GM12872 (cell line): ENCODE results near the gene PRXL2A.

Experiments
- TF ChIP-seq, protein P1 (sequence below): IDR thresholded peaks from 3 replicates; pipeline ENCODE4 v1.5.1; 2011; ENCODE audit warnings: low read depth, mild to moderate bottlenecking, low read length, moderate library complexity; ENCODE audit not compliant: insufficient read depth

PRXL2A gene

DNA sequence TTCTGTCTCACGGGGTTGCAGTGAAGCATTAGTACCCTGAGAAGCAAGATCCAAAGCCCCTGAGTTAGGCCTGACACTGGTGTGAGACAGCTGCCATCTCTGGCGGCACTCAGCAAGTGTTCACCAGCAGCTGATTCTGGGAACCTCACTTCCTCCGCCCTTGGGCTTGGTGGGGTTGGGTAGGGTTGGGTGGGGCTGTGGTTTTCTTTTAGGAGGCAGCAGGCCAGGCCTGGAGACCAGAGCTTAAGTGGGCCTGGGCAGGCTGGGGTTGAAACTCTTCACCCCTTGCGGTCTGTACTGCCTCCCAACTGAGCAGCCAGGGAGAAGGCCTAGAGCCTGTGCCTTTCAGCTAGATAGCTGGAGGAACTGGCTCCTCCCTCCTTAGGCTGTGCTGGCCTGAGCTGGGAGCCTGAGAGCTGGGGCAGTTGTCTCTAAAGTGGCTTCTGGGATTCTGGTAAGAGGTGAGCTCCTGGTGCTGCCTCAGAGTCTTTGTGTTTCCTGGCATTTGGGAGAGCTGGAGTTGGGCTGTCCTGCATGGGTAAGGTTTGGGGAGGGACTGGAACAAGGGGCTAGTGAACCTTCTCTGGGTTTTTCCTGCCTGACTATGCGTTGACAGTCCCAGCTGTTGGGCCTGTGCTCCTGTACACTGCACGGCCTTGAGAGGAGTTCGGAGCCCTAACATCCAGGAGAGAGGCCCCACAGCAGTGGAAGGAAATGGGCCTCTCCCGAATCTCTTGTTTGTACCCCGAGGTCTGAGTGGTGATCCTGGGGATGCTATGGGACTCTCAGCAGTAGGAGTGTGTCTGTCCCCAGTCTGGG is 50.9 kb downstream of the PRXL2A start:
- TF ChIP-seq, protein P1, sequence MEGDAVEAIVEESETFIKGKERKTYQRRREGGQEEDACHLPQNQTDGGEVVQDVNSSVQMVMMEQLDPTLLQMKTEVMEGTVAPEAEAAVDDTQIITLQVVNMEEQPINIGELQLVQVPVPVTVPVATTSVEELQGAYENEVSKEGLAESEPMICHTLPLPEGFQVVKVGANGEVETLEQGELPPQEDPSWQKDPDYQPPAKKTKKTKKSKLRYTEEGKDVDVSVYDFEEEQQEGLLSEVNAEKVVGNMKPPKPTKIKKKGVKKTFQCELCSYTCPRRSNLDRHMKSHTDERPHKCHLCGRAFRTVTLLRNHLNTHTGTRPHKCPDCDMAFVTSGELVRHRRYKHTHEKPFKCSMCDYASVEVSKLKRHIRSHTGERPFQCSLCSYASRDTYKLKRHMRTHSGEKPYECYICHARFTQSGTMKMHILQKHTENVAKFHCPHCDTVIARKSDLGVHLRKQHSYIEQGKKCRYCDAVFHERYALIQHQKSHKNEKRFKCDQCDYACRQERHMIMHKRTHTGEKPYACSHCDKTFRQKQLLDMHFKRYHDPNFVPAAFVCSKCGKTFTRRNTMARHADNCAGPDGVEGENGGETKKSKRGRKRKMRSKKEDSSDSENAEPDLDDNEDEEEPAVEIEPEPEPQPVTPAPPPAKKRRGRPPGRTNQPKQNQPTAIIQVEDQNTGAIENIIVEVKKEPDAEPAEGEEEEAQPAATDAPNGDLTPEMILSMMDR: peak; percentile 34; the same call in 1 of the 3 replicates

DNA sequence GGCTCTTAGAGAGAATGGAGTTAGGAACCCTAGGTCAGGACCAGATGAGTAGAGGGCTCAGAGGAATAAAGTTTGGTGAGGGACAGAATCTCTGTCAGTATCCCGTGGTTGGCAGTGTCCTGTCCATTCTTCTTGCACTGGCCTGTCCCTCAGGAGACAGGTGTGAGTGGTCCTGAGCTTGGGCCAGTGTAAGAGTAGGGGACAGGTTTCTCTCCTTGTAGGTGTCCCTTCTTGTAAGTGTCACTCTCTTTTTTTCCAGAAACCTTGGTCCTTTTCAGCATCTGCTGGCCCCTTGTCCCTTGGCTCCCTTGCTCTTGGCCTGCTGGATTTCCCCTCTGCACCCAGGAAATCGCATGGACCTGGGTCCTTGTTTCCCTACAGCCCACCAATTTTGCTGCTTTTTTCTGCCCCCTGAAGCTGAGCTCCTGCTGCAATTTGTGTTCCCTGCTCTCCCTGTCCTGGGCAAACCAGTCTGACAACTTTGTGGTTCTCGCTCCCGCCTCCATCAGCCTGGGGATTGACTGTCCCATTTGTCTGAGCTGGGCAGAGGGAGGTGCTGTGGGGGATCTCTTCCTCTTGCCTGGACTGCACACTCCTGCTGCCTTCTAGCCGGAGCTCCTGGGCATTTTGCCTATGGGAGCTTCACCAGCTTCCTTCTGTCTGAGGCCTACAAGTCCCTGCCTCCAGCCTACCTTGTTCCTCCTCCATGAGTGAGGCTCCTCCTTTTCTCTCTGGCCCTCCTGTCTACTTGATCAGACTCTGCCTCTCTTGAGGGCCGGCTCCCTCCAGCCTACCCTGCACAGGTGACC is 52.3 kb downstream of the PRXL2A start:
- TF ChIP-seq, protein P1: no peak

DNA sequence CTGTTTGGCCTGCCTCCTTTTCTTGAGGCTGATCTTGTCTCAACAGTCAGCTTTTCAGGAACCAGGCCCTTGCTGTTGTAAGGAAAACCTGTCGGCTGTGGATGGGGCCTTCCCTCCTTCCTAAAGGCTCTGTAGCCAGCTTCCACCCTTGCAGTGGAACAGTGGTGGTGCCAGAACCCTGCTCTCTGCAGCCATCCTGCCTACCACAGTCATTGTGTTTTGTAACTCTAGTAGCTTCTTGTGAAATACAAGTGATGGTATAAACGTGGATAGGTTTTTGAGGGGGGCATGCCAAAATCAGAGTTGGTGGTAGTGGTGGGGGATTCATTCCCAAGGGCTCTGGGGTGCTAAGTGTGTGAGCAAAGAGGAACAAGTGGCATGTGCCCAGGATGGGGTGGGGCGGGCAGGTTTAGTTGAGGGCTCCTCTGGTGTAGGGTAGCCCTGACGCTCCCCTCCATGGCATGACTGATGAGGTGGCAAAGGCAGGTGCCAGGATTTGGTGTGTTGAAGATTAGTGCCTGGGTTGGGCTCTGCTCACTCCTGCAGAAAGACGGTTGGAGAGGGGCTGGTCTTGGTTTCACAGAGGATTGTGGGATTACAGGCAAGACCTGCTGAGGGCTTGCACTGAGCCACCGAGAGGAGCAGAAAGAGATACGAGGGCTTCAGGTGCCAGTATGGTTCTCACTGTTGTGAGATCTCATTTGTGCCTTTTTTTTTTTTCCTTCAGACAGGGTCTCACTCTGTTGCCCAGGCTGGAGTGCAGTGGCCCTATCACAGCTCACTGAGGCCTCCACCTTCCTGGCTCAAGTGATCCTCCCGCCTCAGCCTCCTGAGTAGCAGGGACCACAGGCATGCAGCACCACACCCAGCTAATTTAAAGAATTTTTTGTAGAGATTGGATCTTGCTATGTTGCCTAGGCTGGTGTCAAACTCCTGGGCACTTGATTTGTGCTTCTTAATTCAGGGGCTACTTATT is 53.1 kb downstream of the PRXL2A start:
- TF ChIP-seq, protein P1: no peak

DNA sequence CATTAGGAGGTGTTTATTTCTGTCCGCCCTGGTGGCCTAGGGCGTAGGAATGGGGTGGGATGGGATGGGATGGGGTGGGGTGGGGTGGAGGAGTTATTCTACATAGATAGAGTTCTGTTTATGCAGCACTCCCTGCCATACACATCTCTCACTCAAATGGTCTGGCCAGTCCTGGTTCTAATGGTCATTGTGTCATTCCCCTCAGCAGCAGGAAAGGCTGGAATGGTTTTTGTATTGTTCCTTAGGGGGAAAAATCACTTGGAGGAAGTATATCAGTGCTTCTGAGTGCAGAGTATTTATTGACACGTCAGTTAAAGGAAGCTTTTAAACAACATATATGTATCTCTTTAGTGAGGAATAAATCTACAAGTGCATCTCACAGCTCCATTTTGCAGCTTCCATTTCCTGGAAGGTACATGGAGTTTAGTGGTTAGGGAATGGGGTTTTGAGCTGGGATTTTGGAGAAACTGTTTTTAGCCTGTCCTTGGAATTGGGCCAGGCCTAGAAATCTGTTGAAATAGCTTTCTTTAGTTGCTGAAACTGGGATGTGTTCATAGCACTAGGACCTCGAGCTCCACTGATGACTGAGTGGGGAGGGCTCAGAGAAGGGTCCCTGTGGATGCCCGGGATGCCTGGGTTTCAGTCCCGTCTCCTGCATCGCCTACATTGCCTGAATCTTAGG is 54.1 kb downstream of the PRXL2A start:
- TF ChIP-seq, protein P1: no peak

DNA sequence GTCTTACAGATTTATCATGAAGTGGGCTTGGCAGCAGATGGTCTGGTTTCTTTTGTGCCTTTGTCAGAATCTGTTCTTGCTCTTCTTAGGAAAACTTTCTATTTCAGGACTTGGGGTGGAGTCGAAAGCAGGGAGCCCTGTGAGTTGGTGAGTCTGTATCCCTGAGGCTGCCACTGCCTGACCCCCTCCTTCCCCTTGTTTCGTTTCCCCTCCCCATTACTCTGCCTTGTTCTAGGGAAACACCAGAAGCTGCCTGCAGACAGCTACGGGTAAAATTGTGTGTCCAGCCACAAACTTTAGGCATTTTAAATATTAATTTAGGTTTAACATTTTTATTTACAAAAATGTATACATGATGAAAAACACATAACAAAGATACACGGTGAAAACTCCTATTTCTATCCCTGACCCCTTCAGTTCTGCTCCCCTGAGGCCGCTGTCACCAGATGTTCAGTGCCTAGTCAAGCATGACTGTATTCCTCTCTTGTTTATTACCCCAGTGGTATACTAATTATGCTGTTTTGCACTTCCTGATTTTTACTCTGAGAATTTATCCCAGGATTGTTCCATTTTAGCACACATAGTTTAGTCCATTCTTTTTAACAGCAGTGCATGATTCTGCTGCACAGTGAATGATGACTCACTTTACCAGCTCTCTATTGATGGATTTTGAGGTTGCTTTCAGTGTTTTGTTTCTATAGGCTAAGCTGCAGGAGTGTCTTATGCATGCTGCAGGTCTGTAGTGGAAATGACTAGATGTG is 54.8 kb downstream of the PRXL2A start:
- TF ChIP-seq, protein P1: no peak

DNA sequence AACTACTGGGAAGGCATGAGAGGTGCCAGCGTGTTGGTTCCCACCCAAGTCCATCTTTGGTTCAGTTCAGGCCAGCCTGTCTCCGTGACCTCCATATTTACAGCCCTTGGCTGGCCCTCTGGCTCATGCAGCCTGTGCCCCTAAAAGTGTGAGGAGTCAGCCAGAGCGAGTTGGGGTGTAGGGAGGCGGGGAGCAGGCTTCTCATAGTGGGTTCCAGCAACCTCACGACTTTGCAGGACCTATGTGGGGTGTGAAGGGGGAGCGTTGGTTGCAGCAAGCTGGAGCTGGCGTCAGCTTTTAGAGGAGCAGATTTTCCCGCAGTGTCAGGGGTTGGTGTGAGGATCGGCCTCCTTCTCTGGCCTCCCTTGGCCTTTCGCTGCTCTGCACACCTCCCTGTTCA is 55.5 kb downstream of the PRXL2A start:
- TF ChIP-seq, protein P1: no peak
